HCT116 (cell line): ENCODE measurements around the gene RPP25. TPM values are rescaled to one million over a fixed set of nuclear protein-coding genes. Genes with fewer than 3 reads are reported as not detected.

Experiments used
- ATAC-seq: fragments of 200-7000 bp; cut with Tn5 transposase; 2 replicates; pipeline ENCODE4 v1.9.1; 2020; ENCODE audit warnings: mild to moderate bottlenecking, moderate library complexity
- BruUV-seq: library from RNA; stranded (reverse); fragments of 400-500 nt; replicated peaks from 2 replicates; lab custom pipeline; 2021; lab: Mats Ljungman, UMichigan
- CTCF ChIA-PET: fragments of 300-600 bp; sonication (Branson Sonifier 250); formaldehyde crosslinking; loops from one replicate; lab custom pipeline; 2021; ENCODE audit warnings: antibody characterized with exemption; lab: Charles Lee
- POLR2A ChIA-PET: fragments of 300-600, 350-600 bp; sonication (Branson Sonifier 250); formaldehyde crosslinking; loops from one replicate; lab custom pipeline; 2021; ENCODE audit warnings: antibody characterized with exemption; lab: Charles Lee
- RAD21 ChIA-PET, 2 experiments: fragments of 300-600 bp; sonication (Branson Sonifier 250); formaldehyde crosslinking; loops; one replicate each; lab custom pipeline; 2023; ENCODE audit warnings: low total read pairs in 2 of 2; ENCODE audit not compliant: uncharacterized antibody in 2 of 2, unreplicated experiment in 2 of 2, low non-redundant PET in 1 of 2; lab: Charles Lee
- DNase-seq: peaks from one replicate; pipeline ENCODE4 v3.0.0-alpha.2; 2010; ENCODE audit warnings: low read depth, low spot score
- H2AFZ ChIP-seq: fragments of 200-600 bp; shearing (Covaris generic), sonication (generic); 2 replicates; pipeline ENCODE4 v1.6.1; 2017; ENCODE audit warnings: low read depth, mixed run types, mixed read lengths, antibody characterized with exemption, low read length; ENCODE audit not compliant: poor library complexity, severe bottlenecking
- H3K27ac ChIP-seq: 2 replicates; pipeline ENCODE4 v1.5.1; 2012; ENCODE audit warnings: low read depth, low read length
- H3K27me3 ChIP-seq: fragments of 200-600 bp; sonication (generic); 2 replicates; pipeline ENCODE4 v1.6.1; 2016; ENCODE audit warnings: mixed run types, low read length, mixed read lengths; ENCODE audit not compliant: insufficient read depth
- H3K36me3 ChIP-seq, 2 experiments: fragments of 200-500 bp in 1 of 2; fragments of 200-600 bp in 1 of 2; sonication (Bioruptor generic) in 1 of 2; sonication (generic) in 1 of 2; 2 replicates each; pipeline versions ENCODE4 v1.5.1 to v1.6.1; 2014 to 2016; ENCODE audit warnings: low read length in 2 of 2, inconsistent platforms in 1 of 2, mixed read lengths in 1 of 2, mixed run types in 1 of 2; ENCODE audit not compliant: insufficient read depth in 2 of 2, control insufficient read depth in 1 of 2
- H3K4me1 ChIP-seq, 2 experiments: fragments of 200-600 bp in 1 of 2; sonication (generic) in 1 of 2; 2 replicates each; pipeline versions ENCODE4 v1.5.1 to v1.6.1; 2012 to 2017; ENCODE audit warnings: low read length in 2 of 2, inconsistent platforms in 1 of 2, mild to moderate bottlenecking in 1 of 2, mixed read lengths in 1 of 2, mixed run types in 1 of 2, moderate library complexity in 1 of 2; ENCODE audit not compliant: insufficient read depth in 2 of 2, control insufficient read depth in 1 of 2
- H3K4me2 ChIP-seq: fragments of 200-600 bp; sonication (generic); 2 replicates; pipeline ENCODE4 v1.6.1; 2017; ENCODE audit warnings: mixed run types, low read length, mixed read lengths
- H3K4me3 ChIP-seq, 2 experiments: fragments of 200-600 bp in 1 of 2; sonication (generic) in 1 of 2; replicated peaks in 1 of 2; 2 replicates each; pipeline ENCODE4 v1.5.1; 2011 to 2016; ENCODE audit warnings: low read length in 2 of 2, control low read depth in 1 of 2, low read depth in 1 of 2, mild to moderate bottlenecking in 1 of 2, mixed read lengths in 1 of 2, mixed run types in 1 of 2
- H3K79me2 ChIP-seq: fragments of 200-600 bp; sonication (generic); 2 replicates; pipeline ENCODE4 v1.6.1; 2017; ENCODE audit warnings: mild to moderate bottlenecking, mixed run types, low read length, moderate library complexity, mixed read lengths; ENCODE audit not compliant: insufficient read depth
- H3K9ac ChIP-seq: fragments of 200-600 bp; sonication (generic); 2 replicates; pipeline ENCODE4 v1.6.1; 2016; ENCODE audit warnings: low read length, mixed read lengths
- H3K9me2 ChIP-seq: fragments of 200-600 bp; sonication (generic), shearing (Covaris generic); 2 replicates; pipeline ENCODE4 v1.6.1; 2017; ENCODE audit warnings: mixed run types, mild to moderate bottlenecking, moderate library complexity; ENCODE audit not compliant: insufficient read depth
- H3K9me3 ChIP-seq, 2 experiments: fragments of 200-500 bp in 1 of 2; fragments of 200-600 bp in 1 of 2; sonication (Bioruptor generic) in 1 of 2; sonication (generic) in 1 of 2; 2 replicates each; pipeline ENCODE4 v1.6.1; 2014 to 2017; ENCODE audit warnings: low read length in 2 of 2, mixed read lengths in 2 of 2, inconsistent platforms in 1 of 2, low read depth in 1 of 2, mild to moderate bottlenecking in 1 of 2, mixed run types in 1 of 2, moderate library complexity in 1 of 2; ENCODE audit not compliant: control insufficient read depth in 1 of 2, insufficient read depth in 1 of 2
- H4K20me1 ChIP-seq: fragments of 200-600 bp; sonication (generic), shearing (Covaris generic); 2 replicates; pipeline ENCODE4 v1.6.1; 2017; ENCODE audit warnings: mixed run types, mild to moderate bottlenecking, moderate library complexity; ENCODE audit not compliant: insufficient read depth
- CBX3 ChIP-seq: IDR thresholded peaks from 2 replicates; pipeline ENCODE4 v1.6.1; 2012; ENCODE audit warnings: low read depth
- CEBPB ChIP-seq: IDR thresholded peaks from 2 replicates; pipeline ENCODE4 v1.6.1; 2012; ENCODE audit warnings: low read depth
- EGR1 ChIP-seq: IDR thresholded peaks from 2 replicates; pipeline ENCODE4 v1.6.1; 2012; ENCODE audit warnings: low read depth
- ELF1 ChIP-seq: IDR thresholded peaks from 2 replicates; pipeline ENCODE4 v1.6.1; 2012; ENCODE audit warnings: low read depth, borderline replicate concordance
- EZH2 ChIP-seq: fragments of 200-600 bp; sonication (generic); IDR thresholded peaks from 2 replicates; pipeline ENCODE4 v1.6.1; 2017; ENCODE audit warnings: antibody characterized with exemption, mixed run types
- EZH2phosphoT487 ChIP-seq: fragments of 200-600 bp; IDR thresholded peaks from 2 replicates; pipeline ENCODE4 v1.6.1; 2018; ENCODE audit warnings: antibody characterized with exemption, borderline replicate concordance
- FOSL1 ChIP-seq: IDR thresholded peaks from 2 replicates; pipeline ENCODE4 v1.6.1; 2012; ENCODE audit warnings: low read depth
- JUND ChIP-seq: IDR thresholded peaks from 2 replicates; pipeline ENCODE4 v1.6.1; 2012
- POLR2A ChIP-seq: IDR thresholded peaks from 2 replicates; pipeline ENCODE4 v1.7.0; 2011; ENCODE audit warnings: borderline replicate concordance; ENCODE audit not compliant: insufficient read depth, insufficient read length; ENCODE audit errors: extremely low read depth
- POLR2AphosphoS5 ChIP-seq: IDR thresholded peaks from 2 replicates; pipeline ENCODE4 v1.6.1; 2011; ENCODE audit warnings: mild to moderate bottlenecking, low read depth, low read length, moderate library complexity
- SP1 ChIP-seq: IDR thresholded peaks from 2 replicates; pipeline ENCODE4 v1.6.1; 2012; ENCODE audit warnings: low read depth
- YY1 ChIP-seq: IDR thresholded peaks from 2 replicates; pipeline ENCODE4 v1.6.1; 2011; ENCODE audit warnings: low read length, low read depth, moderate library complexity, mild to moderate bottlenecking; ENCODE audit not compliant: insufficient replicate concordance; ENCODE audit errors: extremely low read depth
- ZFX ChIP-seq: fragments of 450-650 bp; IDR thresholded peaks from 2 replicates; pipeline ENCODE4 v1.6.1; 2017
- ZNF274 ChIP-seq: fragments of 200-500 bp; sonication (Bioruptor generic); IDR thresholded peaks from 2 replicates; pipeline ENCODE4 v1.6.1; 2014; ENCODE audit warnings: mild to moderate bottlenecking, low read depth, low read length, inconsistent platforms
- intact Hi-C: fragments of 100-400 bp; cut with micrococcal nuclease; formaldehyde crosslinking; loops from 2 replicates; pipeline ENCODE4 v1.10.0; 2022
- total RNA-seq: library from RNA; stranded (reverse); gene quantifications from one replicate; pipeline ENCODE4 v1.2.1, GENCODE V29; 2021; ENCODE audit not compliant: unreplicated experiment
- TF ChIP-seq, protein P1 (sequence below): IDR thresholded peaks from 2 replicates; pipeline ENCODE4 v1.6.1; 2012
- TF ChIP-seq, protein P2 (sequence below), 3 experiments: fragments of 200-600 bp in 1 of 3; sonication (generic) in 1 of 3; IDR thresholded peaks in 2 of 3; conservative IDR thresholded peaks in 1 of 3; 2 replicates each; pipeline ENCODE4 v1.5.1; 2012 to 2017; ENCODE audit warnings: low read depth in 2 of 3, low read length in 2 of 3, antibody characterized with exemption in 1 of 3, borderline replicate concordance in 1 of 3, control low read depth in 1 of 3, mild to moderate bottlenecking in 1 of 3, mixed read lengths in 1 of 3, mixed run types in 1 of 3, moderate library complexity in 1 of 3; ENCODE audit not compliant: insufficient read depth in 1 of 3

Gene RPP25
- total RNA-seq, 1 experiment from 2014 or later: 5.9 TPM

GRCh38 chr15:74960286-74960685 lies 3.7 kb upstream of the RPP25 start (continued):
- TF ChIP-seq CBX3 (no peak), EZH2 (no peak)
- TF ChIP-seq, protein P1, sequence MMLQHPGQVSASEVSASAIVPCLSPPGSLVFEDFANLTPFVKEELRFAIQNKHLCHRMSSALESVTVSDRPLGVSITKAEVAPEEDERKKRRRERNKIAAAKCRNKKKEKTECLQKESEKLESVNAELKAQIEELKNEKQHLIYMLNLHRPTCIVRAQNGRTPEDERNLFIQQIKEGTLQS: no peak

GRCh38 chr15:74959586-74959939 lies 3.0 kb upstream of the RPP25 start:
- BruUV-seq: no TSS peak
- no peak for DNase-seq
- Histone ChIP-seq H4K20me1 (no peaks in the 10 kb centered on the region), H2AFZ (no peak overlapping the region), H3K36me3 (no peaks in the 10 kb centered on the region), H3K4me2 (no peak overlapping the region), H3K79me2 (no peaks in the 10 kb centered on the region; the same call in 1 of the 2 replicates), H3K4me1 (peaks cover 17 to 57% of the 10 kb centered on the region in 2 experiments), H3K27ac (no peak overlapping the region), H3K9me2 (no peaks in the 10 kb centered on the region), H3K4me3 (no peak overlapping the region), H3K9me3 (no peaks in the 10 kb centered on the region), H3K27me3 (no peaks in the 10 kb centered on the region), H3K9ac (no peak overlapping the region)
- ChIA-PET RAD21 (no interaction called here), CTCF (interaction anchor here (1.0 to 1.5 kb wide), 2 partner anchors 58 to 245 kb away, joined by 3 to 4 read pairs; no protein-coding TSS in a partner anchor), POLR2A (no interaction called here)
- ATAC-seq: no peak
- TF ChIP-seq EZH2phosphoT487 (no peak), POLR2A (no peak), YY1 (no peak), EZH2 (no peak), POLR2AphosphoS5 (no peak), ZNF274 (no peak), EGR1 (no peak), FOSL1 (no peak), CEBPB (no peak), ELF1 (no peak), ZFX (no peak), JUND (no peak), SP1 (no peak)
- TF ChIP-seq, protein P2, sequence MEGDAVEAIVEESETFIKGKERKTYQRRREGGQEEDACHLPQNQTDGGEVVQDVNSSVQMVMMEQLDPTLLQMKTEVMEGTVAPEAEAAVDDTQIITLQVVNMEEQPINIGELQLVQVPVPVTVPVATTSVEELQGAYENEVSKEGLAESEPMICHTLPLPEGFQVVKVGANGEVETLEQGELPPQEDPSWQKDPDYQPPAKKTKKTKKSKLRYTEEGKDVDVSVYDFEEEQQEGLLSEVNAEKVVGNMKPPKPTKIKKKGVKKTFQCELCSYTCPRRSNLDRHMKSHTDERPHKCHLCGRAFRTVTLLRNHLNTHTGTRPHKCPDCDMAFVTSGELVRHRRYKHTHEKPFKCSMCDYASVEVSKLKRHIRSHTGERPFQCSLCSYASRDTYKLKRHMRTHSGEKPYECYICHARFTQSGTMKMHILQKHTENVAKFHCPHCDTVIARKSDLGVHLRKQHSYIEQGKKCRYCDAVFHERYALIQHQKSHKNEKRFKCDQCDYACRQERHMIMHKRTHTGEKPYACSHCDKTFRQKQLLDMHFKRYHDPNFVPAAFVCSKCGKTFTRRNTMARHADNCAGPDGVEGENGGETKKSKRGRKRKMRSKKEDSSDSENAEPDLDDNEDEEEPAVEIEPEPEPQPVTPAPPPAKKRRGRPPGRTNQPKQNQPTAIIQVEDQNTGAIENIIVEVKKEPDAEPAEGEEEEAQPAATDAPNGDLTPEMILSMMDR (IDR thresholded peaks at IDR 0.05 in 2 of 3, conservative IDR thresholded peaks at IDR 0.05 in 1 of 3; ENCODE audit: borderline replicate concordance in 1 of 3, insufficient read depth in 1 of 3, low read depth in 2 of 3, low read length in 2 of 3): no peak
- TF ChIP-seq, protein P1: no peak
- intact Hi-C loops: no loop called here
